Measurements from ENCODE around the gene GPC5.

- TF ChIP-seq POLR2A (IDR thresholded peaks at IDR 0.05) = no peak
- no peak for TF ChIP-seq CTCF (IDR thresholded peaks at IDR 0.05)
Measured at GRCh38 chr13:91586609-91587008, 188.2 kb downstream of the GPC5 start.
